HG03175 (cell line): ENCODE results near the gene BLID.

Experiments used
- ATAC-seq: cut with Tn5 transposase; IDR thresholded peaks from one replicate; pipeline ENCODE4 v1.9.1; 2021; ENCODE audit warnings: mild to moderate bottlenecking, moderate library complexity; ENCODE audit not compliant: unreplicated experiment

The BLID gene

GRCh38 chr11:122107045-122107444 is 9.0 kb downstream of the BLID start:
- no peak for ATAC-seq

GRCh38 chr11:122105044-122105758 is 10.8 kb downstream of the BLID start:
- ATAC-seq = no peak

- ATAC-seq = no peak
These were observed 11.7 kb downstream of the BLID start for GRCh38 chr11:122104341-122104740.

GRCh38 chr11:122103726-122104125 is 12.3 kb downstream of the BLID start:
- ATAC-seq = no peak

- ATAC-seq = no peak
These were observed 12.7 kb downstream of the BLID start for GRCh38 chr11:122103321-122103720.

GRCh38 chr11:122102426-122102825 is 13.6 kb downstream of the BLID start:
- ATAC-seq = no peak

- no peak for ATAC-seq
These were observed 14.3 kb downstream of the BLID start for GRCh38 chr11:122101625-122102291.

GRCh38 chr11:122100756-122101080 is 15.3 kb downstream of the BLID start:
- ATAC-seq = no peak

- ATAC-seq = no peak
These were observed 15.8 kb downstream of the BLID start for GRCh38 chr11:122100037-122100755.

- ATAC-seq = no peak
These were observed 16.5 kb downstream of the BLID start for GRCh38 chr11:122099374-122100036.

GRCh38 chr11:122098261-122098980 is 17.6 kb downstream of the BLID start:
- no peak for ATAC-seq

- ATAC-seq = no peak
These were observed 18.5 kb downstream of the BLID start for GRCh38 chr11:122097419-122098001.

- ATAC-seq = no peak
These were observed 19.5 kb downstream of the BLID start for GRCh38 chr11:122096272-122097112.

GRCh38 chr11:122095681-122096262 is 20.2 kb downstream of the BLID start:
- no peak for ATAC-seq

GRCh38 chr11:122094836-122095235 is 21.2 kb downstream of the BLID start:
- no peak for ATAC-seq

GRCh38 chr11:122093731-122094275 is 22.2 kb downstream of the BLID start:
- ATAC-seq = no peak

- no peak for ATAC-seq
These were observed 24.2 kb downstream of the BLID start for GRCh38 chr11:122091835-122092234.

GRCh38 chr11:122089111-122089510 is 26.9 kb downstream of the BLID start:
- ATAC-seq = no peak

- ATAC-seq = no peak
These were observed 30.3 kb downstream of the BLID start for GRCh38 chr11:122085712-122086111.
